Hematopoietic multipotent progenitor cell treated with erythropoietin and hydrocortisone succinate and interleukin-3 and kit ligand, for 17 days (in vitro differentiated cells): Measurements from ENCODE around the gene MYO1E.

Experiments
- DNase-seq: peaks from one replicate; pipeline ENCODE4 v3.0.0-alpha.2; 2015; ENCODE audit warnings: low spot score

MYO1E gene

DNA sequence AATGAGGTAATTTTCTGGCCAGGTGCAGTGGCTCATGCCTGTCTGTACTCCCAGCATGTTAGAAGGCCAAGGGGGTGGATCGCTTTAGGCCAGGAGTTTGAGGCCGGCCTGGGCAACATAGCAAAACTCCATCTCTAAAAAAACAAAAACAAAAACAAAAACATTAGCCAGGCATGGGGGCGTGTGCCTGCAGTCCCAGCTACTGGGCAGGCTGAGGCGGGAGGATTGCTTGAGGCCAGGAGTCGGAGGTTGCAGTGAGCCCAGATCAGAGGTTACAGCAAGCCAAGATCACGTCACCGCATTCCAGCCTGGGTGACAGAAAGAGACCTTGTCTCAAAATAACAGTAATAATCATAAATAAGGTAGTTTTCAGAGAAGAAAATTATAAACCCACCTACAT lies 110.4 kb downstream of the MYO1E start:
- no peak for DNase-seq

GRCh38 chr15:59260090-59260489 lies 112.6 kb downstream of the MYO1E start:
- no peak for DNase-seq

- no peak for DNase-seq
These were observed 113.3 kb downstream of the MYO1E start for GRCh38 chr15:59259137-59259943.

- no peak for DNase-seq
These were observed 114.4 kb downstream of the MYO1E start for GRCh38 chr15:59258317-59258716.

DNA sequence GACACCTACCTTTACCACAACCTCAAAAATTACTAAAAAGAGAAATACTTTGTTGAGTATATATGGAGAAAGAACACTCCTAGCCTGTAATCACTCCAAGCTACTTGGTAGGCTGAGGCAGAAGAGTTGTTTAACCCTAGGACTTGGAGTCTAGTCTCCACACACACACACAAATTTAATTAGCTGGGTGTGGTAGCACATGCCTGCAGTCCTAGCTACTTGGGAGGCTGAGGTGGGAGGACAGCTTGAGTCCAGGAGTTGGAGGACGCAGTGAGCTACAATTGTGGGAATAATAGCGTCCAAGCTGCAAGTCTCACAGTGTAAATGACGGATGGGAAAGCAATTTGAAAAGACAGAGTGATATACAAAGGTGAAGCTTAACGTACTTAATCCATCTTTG lies 115.5 kb downstream of the MYO1E start:
- no peak for DNase-seq

DNA sequence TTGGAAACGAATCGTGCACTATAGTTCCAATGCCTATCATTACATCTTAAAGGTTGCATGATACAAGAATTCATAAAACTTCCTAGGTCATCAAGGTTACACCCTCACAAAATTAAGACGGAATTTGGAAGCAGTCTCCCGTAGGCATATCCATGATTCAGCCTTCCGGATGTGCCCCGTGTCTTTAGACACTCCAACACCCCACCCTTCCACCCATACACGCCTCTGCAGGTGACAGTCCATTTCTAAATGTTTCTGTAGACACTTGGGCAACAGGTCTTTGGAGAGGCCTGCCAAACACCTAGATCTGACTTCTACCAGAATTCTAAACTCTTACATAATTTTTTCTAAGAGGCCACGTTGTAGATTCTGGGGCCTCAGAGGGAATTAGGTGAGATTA lies 116.2 kb downstream of the MYO1E start:
- DNase-seq, result no peak

- DNase-seq, result no peak
These were observed 116.9 kb downstream of the MYO1E start for GRCh38 chr15:59255680-59256336.

GRCh38 chr15:59252137-59252536 lies 120.5 kb downstream of the MYO1E start:
- no peak for DNase-seq

DNA sequence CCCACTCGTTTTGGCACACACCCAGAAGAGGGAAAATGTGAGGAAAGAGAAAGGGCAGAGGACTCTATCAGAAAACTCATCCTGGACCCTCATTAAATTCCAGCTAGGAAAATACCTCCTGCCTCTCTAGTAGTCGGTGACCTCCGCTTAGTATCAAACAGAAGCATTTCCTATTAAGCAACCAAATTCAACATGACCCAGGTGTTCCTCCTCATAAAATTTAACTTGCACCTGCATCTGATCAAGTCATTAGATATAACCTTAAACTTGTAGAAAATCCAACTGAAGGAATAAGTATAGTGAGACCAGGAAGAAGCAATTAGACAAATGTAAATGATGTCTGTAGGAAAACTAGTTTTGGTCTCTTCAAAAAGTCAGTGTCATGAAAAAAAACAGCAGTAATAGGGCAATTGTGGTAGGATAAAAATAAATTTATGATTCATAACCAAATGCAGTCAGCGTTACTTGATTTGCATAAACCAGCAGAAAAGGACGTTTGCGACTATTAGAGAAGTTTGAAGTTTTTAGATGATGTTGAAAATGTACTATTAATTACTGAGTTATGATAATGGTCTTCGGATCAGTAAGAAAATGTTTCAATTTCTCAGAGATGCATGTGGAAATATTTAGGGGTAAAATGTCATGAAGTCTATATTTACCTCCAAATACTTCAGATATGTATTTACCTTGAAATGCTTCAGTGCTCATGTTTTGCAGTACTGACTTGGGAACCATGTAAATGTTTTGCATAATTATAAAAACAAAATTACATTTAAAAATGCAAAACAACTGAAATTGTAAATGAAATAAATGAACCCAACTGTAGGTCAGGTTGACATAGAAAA lies 121.4 kb downstream of the MYO1E start:
- no peak for DNase-seq

- DNase-seq, result no peak
These were observed 122.4 kb downstream of the MYO1E start for GRCh38 chr15:59250249-59250648.

- DNase-seq, result no peak
These were observed 122.9 kb downstream of the MYO1E start for GRCh38 chr15:59249816-59250215.

DNA sequence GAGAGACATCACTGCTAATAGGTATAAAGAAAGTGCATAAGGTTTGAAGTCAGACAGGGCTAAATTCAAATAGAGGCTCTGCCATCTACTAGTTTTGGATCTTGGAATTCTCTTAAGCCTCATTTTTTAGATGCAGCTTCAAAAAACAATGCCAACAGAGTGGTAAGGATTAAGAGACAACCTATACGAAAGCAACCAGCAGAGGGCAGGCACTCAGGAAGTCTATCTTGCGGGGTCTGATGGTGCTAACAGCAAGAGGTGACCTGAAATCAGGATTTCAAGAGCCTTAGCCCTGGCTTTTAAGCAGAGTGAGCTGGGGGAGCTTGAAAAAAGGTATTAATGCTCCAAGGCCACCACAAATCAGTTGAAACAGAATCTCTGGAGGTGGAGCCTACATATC lies 125.3 kb downstream of the MYO1E start:
- no peak for DNase-seq

GRCh38 chr15:59245559-59245958 lies 127.1 kb downstream of the MYO1E start:
- DNase-seq, result no peak

DNA sequence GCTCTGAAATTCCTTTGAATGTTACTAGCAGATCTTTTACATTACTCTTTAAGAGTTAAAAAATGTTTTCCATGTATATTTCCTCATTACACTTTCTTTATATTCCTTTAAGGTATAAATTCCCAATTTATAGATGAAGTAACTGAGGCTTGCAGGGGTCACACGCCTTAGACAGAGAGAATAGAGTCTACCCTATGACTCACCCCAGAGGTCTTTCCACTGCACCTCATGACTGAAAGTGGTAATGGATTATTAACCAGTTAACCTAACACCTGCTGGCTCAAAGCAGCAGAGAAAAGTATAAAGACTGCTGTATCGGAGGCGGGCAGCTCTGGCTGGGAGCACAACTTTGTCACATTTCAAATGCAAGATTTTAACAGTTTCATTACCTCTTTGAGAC lies 128.3 kb downstream of the MYO1E start:
- no peak for DNase-seq

GRCh38 chr15:59243622-59244021 lies 129.0 kb downstream of the MYO1E start:
- DNase-seq, result no peak

- DNase-seq, result no peak
These were observed 130.0 kb downstream of the MYO1E start for GRCh38 chr15:59242649-59243048.

DNA sequence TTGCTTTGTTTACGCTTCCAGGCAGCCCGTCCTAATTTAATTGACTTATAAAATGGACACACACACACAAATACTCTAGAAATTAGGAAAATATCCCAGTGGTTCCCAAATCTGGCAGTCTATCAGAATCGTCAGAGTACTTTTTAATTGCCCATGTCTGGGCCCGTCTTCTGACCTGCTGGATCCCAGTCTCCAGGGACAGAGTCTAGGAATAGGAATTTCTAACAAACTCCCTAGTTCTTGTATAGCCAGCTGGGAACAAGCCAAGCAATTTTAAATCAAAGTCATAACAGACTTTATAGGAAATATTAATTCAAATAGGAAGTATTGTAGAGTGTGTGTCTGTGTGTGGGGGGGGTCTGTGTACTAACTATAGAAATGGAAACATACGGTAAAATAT lies 132.6 kb downstream of the MYO1E start:
- no peak for DNase-seq

DNA sequence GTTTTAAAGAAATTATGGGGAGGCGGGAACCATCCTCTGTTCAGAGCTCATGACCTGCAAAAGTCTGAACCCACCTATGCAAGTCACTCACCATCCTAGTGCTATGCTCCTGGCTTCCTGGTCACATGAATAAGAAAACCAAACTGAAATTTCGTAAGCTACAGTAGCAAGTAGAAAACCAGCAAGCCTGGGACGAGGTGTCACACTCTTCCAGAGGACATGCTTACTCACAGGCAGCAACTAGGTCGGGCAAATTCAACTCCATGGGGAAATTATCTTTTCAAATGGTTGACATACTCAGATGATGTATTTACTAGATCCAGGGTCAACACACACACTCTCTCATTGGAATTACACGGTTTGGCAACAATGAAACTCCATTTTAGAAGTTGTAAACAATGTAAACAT lies 134.7 kb downstream of the MYO1E start:
- DNase-seq, result no peak

DNA sequence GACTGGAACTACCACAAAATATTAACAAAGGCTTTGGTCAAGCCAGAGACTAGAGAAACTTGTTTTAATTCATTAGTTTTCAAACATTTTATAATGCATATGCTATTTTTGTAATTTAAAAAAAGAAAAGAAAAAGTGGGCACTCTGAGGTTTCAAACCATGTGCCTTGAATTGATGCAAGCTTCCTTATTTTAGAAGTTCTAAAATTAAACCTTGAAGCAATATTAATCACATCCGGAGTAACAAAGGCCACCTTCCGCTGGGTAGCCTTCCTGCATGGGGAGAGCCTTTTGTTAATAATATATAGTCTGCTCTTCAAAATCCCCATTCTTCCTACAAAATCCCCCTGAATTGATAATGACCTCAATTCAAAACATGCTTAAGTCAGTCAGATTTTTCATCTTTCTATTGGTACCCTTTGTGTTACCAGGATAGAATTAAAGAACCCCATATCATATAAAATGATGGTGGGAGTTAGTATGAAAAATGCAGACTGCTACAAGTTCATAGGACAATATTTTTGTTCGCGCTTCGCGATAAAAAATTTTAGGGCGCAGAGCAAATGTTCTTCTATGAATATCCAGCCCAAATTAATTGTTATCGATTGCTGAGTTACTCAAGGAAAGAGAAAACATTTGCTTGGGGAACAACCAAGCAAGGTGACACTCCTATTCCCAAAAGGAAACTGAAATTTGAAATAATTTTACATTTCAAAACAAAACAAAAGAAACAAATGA lies 135.4 kb downstream of the MYO1E start:
- no peak for DNase-seq

- DNase-seq, result no peak
These were observed 136.3 kb downstream of the MYO1E start for GRCh38 chr15:59236394-59236793.

- DNase-seq, result no peak
These were observed 140.2 kb downstream of the MYO1E start for GRCh38 chr15:59232476-59232875.

GRCh38 chr15:59230531-59231055 lies 142.1 kb downstream of the MYO1E start:
- DNase-seq, result no peak
